OCI-LY7 (cell line): Measurements from ENCODE around the gene SMIM10L2A.

Experiments
- EZH2phosphoT487 ChIP-seq: fragments of 200-600 bp; sonication (generic); IDR thresholded peaks from 2 replicates; pipeline ENCODE4 v1.6.1; 2018; ENCODE audit warnings: low read depth, borderline replicate concordance, mild to moderate bottlenecking, mixed run types, antibody characterized with exemption, low read length, moderate library complexity, mixed read lengths
- TF ChIP-seq, protein P1 (sequence below): fragments of 200-600 bp; sonication (generic); conservative IDR thresholded peaks from 2 replicates; pipeline ENCODE4 v1.5.1; 2014; ENCODE audit warnings: mild to moderate bottlenecking, antibody characterized with exemption, low read length, moderate library complexity, mixed read lengths

GRCh38 chrX:135425026-135425965 is 3.6 kb downstream of the SMIM10L2A start:
- TF ChIP-seq, protein P1, sequence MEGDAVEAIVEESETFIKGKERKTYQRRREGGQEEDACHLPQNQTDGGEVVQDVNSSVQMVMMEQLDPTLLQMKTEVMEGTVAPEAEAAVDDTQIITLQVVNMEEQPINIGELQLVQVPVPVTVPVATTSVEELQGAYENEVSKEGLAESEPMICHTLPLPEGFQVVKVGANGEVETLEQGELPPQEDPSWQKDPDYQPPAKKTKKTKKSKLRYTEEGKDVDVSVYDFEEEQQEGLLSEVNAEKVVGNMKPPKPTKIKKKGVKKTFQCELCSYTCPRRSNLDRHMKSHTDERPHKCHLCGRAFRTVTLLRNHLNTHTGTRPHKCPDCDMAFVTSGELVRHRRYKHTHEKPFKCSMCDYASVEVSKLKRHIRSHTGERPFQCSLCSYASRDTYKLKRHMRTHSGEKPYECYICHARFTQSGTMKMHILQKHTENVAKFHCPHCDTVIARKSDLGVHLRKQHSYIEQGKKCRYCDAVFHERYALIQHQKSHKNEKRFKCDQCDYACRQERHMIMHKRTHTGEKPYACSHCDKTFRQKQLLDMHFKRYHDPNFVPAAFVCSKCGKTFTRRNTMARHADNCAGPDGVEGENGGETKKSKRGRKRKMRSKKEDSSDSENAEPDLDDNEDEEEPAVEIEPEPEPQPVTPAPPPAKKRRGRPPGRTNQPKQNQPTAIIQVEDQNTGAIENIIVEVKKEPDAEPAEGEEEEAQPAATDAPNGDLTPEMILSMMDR: no peak
- TF ChIP-seq EZH2phosphoT487: no peak
